KMS-11 (cell line): ENCODE measurements around the gene COA1.
A peak's percentile ranks its signal among the peaks of the same experiment; 100 is the strongest.
"Not testable (repeated sequence)": the region's sequence is repeated elsewhere in the genome, so short reads cannot be mapped to it uniquely, and the experiment has no call there.

Experiments
- H2AFZ ChIP-seq: fragments of 200-600 bp; sonication (generic); 2 replicates; pipeline ENCODE4 v1.6.1; 2016; ENCODE audit warnings: antibody characterized with exemption, mixed run types, low read depth
- H3K27ac ChIP-seq: fragments of 200-600 bp; sonication (generic); 2 replicates; pipeline ENCODE4 v1.6.1; 2016; ENCODE audit warnings: mild to moderate bottlenecking, mixed run types
- H3K27me3 ChIP-seq: fragments of 200-600 bp; sonication (generic); 2 replicates; pipeline ENCODE4 v1.6.1; 2017; ENCODE audit warnings: mild to moderate bottlenecking, low read depth, mixed run types, moderate library complexity; ENCODE audit not compliant: insufficient read depth
- H3K36me3 ChIP-seq: fragments of 200-600 bp; sonication (generic); 2 replicates; pipeline ENCODE4 v1.6.1; 2017; ENCODE audit warnings: mild to moderate bottlenecking, mixed run types; ENCODE audit not compliant: insufficient read depth
- H3K4me1 ChIP-seq: fragments of 200-600 bp; sonication (generic); 2 replicates; pipeline ENCODE4 v1.6.1; 2016; ENCODE audit warnings: mild to moderate bottlenecking, low read depth, mixed run types; ENCODE audit not compliant: poor library complexity, severe bottlenecking
- H3K4me2 ChIP-seq: fragments of 200-600 bp; sonication (generic); 2 replicates; pipeline ENCODE4 v1.7.0; 2016; ENCODE audit warnings: mild to moderate bottlenecking, mixed run types
- H3K4me3 ChIP-seq: fragments of 200-600 bp; sonication (generic); IDR thresholded peaks from 2 replicates; pipeline ENCODE4 v1.6.1; 2017; ENCODE audit warnings: low read depth, low read length, mixed read lengths; ENCODE audit not compliant: insufficient read depth
- H3K79me2 ChIP-seq: fragments of 200-600 bp; sonication (generic); 2 replicates; pipeline ENCODE4 v1.6.1; 2016; ENCODE audit warnings: low read depth, mixed run types; ENCODE audit not compliant: insufficient read depth
- H3K9ac ChIP-seq: fragments of 200-600 bp; sonication (generic); 2 replicates; pipeline ENCODE4 v1.6.1; 2016; ENCODE audit warnings: mild to moderate bottlenecking, mixed run types
- H4K20me1 ChIP-seq: fragments of 200-600 bp; sonication (generic); 2 replicates; pipeline ENCODE4 v1.6.1; 2016; ENCODE audit warnings: mild to moderate bottlenecking, mixed run types; ENCODE audit not compliant: insufficient read depth
- TF ChIP-seq, protein P1 (sequence below): fragments of 200-600 bp; sonication (generic); conservative IDR thresholded peaks from 2 replicates; pipeline ENCODE4 v1.6.1; 2017; ENCODE audit warnings: low read depth, mild to moderate bottlenecking, antibody characterized with exemption, low read length, moderate library complexity, mixed read lengths

Gene COA1

GRCh38 chr7:43742692-43743091, 13.4 kb upstream of the COA1 start:
- no peaks in the 10 kb centered on the region for H3K27me3 ChIP-seq
- no peak overlapping the region for H3K4me2 ChIP-seq
- H3K79me2 ChIP-seq, result no peaks in the 10 kb centered on the region
- TF ChIP-seq, protein P1, sequence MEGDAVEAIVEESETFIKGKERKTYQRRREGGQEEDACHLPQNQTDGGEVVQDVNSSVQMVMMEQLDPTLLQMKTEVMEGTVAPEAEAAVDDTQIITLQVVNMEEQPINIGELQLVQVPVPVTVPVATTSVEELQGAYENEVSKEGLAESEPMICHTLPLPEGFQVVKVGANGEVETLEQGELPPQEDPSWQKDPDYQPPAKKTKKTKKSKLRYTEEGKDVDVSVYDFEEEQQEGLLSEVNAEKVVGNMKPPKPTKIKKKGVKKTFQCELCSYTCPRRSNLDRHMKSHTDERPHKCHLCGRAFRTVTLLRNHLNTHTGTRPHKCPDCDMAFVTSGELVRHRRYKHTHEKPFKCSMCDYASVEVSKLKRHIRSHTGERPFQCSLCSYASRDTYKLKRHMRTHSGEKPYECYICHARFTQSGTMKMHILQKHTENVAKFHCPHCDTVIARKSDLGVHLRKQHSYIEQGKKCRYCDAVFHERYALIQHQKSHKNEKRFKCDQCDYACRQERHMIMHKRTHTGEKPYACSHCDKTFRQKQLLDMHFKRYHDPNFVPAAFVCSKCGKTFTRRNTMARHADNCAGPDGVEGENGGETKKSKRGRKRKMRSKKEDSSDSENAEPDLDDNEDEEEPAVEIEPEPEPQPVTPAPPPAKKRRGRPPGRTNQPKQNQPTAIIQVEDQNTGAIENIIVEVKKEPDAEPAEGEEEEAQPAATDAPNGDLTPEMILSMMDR, result no peak
- no peak overlapping the region for H3K9ac ChIP-seq
- no peak overlapping the region for H2AFZ ChIP-seq
- H4K20me1 ChIP-seq, result no peaks in the 10 kb centered on the region
- H3K4me1 ChIP-seq, result peaks cover 16% of the 10 kb centered on the region
- H3K4me3 ChIP-seq, result no peak overlapping the region
- no peaks in the 10 kb centered on the region for H3K36me3 ChIP-seq
- no peak overlapping the region for H3K27ac ChIP-seq

GRCh38 chr7:43737467-43738127, 8.3 kb upstream of the COA1 start:
- Histone ChIP-seq H2AFZ (no peak overlapping the region), H3K4me3 (no peak overlapping the region), H3K9ac (no peak overlapping the region)

GRCh38 chr7:43735802-43736603, 6.7 kb upstream of the COA1 start:
- Histone ChIP-seq H3K9ac (no peak overlapping the region), H3K27ac (no peak overlapping the region), H3K4me1 (peaks cover 16% of the 10 kb centered on the region), H3K4me2 (peak overlapping the region; percentile 13; the same call in 1 of the 2 replicates), H4K20me1 (no peaks in the 10 kb centered on the region), H2AFZ (no peak overlapping the region), H3K27me3 (no peaks in the 10 kb centered on the region), H3K36me3 (no peaks in the 10 kb centered on the region), H3K4me3 (no peak overlapping the region), H3K79me2 (no peaks in the 10 kb centered on the region)
- TF ChIP-seq, protein P1, result no peak

More at GRCh38 chr7:43737467-43738127, 8.3 kb upstream of the COA1 start:
- Histone ChIP-seq H3K27ac (no peak overlapping the region), H3K27me3 (no peaks in the 10 kb centered on the region), H3K4me2 (no peak overlapping the region), H3K36me3 (no peaks in the 10 kb centered on the region), H4K20me1 (no peaks in the 10 kb centered on the region), H3K79me2 (no peaks in the 10 kb centered on the region), H3K4me1 (peaks cover 16% of the 10 kb centered on the region)
- TF ChIP-seq, protein P1, result no peak

- Histone ChIP-seq H4K20me1 (no peaks in the 10 kb centered on the region), H3K4me3 (no peak overlapping the region), H3K36me3 (no peaks in the 10 kb centered on the region; the same call in 1 of the 2 replicates), H3K27ac (no peak overlapping the region), H3K27me3 (no peaks in the 10 kb centered on the region), H3K4me2 (peak overlapping the region; percentile 13; the same call in 1 of the 2 replicates), H3K79me2 (no peaks in the 10 kb centered on the region), H3K9ac (no peak overlapping the region), H2AFZ (no peak overlapping the region), H3K4me1 (peaks cover 20% of the 10 kb centered on the region)
- TF ChIP-seq, protein P1, result no peak
Observed at GRCh38 chr7:43735403-43735801, 6.1 kb upstream of the COA1 start.

- peaks cover 26% of the 10 kb centered on the region for H3K4me1 ChIP-seq
- H3K4me2 ChIP-seq, H3K4me3 ChIP-seq, H3K36me3 ChIP-seq, H3K27ac ChIP-seq, H3K27me3 ChIP-seq, H2AFZ ChIP-seq, H3K79me2 ChIP-seq, H3K9ac ChIP-seq, H4K20me1 ChIP-seq: not testable (repeated sequence)
Observed at GRCh38 chr7:43734575-43735332, 5.4 kb upstream of the COA1 start.

GRCh38 chr7:43731494-43731893, 2.2 kb upstream of the COA1 start:
- Histone ChIP-seq H3K4me1 (peaks cover 36% of the 10 kb centered on the region), H3K79me2 (peaks cover 26% of the 10 kb centered on the region)
- not testable (repeated sequence) for H3K4me3 ChIP-seq, H2AFZ ChIP-seq, H3K36me3 ChIP-seq, H3K27ac ChIP-seq, H3K9ac ChIP-seq, H3K27me3 ChIP-seq, H3K4me2 ChIP-seq, H4K20me1 ChIP-seq
